Adipose tissue (tissue), 3 donors: ENCODE data around the gene TLR9. TPM values are rescaled to one million over a fixed set of nuclear protein-coding genes. Genes with fewer than 3 reads are reported as not detected.

Source experiments
- H3K27ac ChIP-seq: one replicate; pipeline ENCODE4 v1.5.1; 2013; ENCODE audit warnings: low read depth, low read length
- WGBS, 3 donors: extraction: QIAGEN DNeasy Blood & Tissue Kit; methylation state at CpG; one replicate each; pipeline ENCODE4 v1.1.7; 2013; 5-methylcytosine and 5-hydroxymethylcytosine counted together
- polyA plus RNA-seq, 3 donors: library from polyadenylated mRNA; stranded (reverse); fragments of 200-250 nt; gene quantifications; one replicate each; pipeline ENCODE4 v1.2.3, GENCODE V29; 2013
- donor health status: healthy with polysubstance abuse.
- donor health status: Bipolar disorder and iron deficiency.
- donor health status: healthy.

The TLR9 gene
- polyA plus RNA-seq, 3 donors: 0.08 to 0.22 (median 0.15) TPM

- WGBS, 3 donors: 58 to 77% (median 66%) methylated on average over 5 of the region's 5 CpGs
- no peak overlapping the region for H3K27ac ChIP-seq
Observed at GRCh38 chr3:52236424-52236886, 11.0 kb upstream of the TLR9 start.

DNA sequence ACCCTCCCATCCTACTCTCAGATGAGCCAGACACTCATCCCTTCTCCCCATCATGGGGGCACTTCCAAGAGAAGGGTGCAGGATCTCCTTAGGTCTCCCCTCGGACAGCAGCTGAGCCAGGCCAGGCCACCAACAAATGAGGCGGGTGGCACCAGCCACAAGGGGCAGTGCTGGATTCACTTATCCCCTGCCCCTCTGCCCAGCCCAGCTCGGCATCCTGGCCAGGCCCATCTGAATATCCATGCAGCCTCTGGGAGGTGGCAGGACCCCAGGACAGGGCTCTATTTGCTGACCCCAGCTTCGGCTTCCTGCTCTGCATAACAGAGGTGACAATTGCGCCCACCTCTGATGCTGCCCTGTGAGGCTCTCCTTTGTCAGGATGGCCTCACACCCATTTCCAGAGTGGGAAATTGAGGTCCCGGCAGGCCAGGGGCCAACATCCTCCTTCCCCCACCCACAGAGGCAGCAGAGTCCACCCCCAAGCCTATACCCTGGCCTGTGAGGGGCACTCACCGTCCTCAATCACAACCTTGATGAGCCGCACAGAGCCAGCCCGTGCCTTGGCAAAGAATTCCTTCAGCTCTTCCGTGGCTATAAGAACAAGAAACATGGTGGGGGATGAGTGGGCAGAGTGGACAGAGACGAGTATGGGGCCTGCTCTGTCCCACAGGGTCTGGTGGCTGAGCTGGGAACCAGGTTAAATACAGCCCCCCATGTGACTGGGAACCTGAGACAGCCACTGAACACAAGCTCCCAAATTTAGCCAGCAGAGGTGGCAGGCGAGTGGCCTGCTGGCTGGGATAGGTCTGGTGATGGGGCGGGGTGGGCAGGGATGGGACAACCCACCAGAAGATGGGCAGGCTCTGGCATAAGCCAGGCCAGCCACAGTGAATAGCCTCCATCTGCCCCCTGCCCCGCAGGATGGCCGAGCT lies 9.3 kb upstream of the TLR9 start:
- H3K27ac ChIP-seq: no peak overlapping the region
- WGBS, 3 donors: 87 to 91% (median 89%) methylated on average over 15 of the region's 15 CpGs

GRCh38 chr3:52233968-52234367 lies 8.5 kb upstream of the TLR9 start:
- 69 to 87% (median 69%) methylated on average over 3 of the region's 3 CpGs for WGBS, 3 donors

DNA sequence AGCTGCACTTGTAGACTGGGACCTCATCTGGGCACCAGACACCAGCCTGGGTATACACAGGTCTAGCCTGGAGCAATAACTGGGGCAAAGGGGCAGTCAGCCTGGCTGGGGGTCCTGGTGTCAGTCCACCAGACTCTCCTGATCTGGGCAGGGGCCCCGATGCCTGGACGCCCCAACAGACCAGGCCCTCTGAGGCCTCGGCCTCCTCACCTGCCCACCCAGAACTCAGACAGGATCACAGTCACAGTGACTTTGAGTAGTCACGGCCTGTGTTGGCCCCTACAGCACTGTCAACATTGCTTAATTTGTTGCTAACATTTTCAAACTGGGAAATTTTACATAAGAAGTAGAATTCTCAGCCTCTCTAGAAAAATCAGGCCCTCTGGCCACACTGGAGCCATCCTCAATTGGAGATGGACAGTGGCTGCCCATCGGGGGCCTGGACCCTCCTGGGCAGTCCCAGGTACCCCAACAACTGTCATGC lies 7.7 kb upstream of the TLR9 start:
- WGBS, 3 donors: 87 to 90% (median 89%) methylated on average over 5 of the region's 5 CpGs
- no peak overlapping the region for H3K27ac ChIP-seq

More at GRCh38 chr3:52233968-52234367, 8.5 kb upstream of the TLR9 start:
- no peak overlapping the region for H3K27ac ChIP-seq

DNA sequence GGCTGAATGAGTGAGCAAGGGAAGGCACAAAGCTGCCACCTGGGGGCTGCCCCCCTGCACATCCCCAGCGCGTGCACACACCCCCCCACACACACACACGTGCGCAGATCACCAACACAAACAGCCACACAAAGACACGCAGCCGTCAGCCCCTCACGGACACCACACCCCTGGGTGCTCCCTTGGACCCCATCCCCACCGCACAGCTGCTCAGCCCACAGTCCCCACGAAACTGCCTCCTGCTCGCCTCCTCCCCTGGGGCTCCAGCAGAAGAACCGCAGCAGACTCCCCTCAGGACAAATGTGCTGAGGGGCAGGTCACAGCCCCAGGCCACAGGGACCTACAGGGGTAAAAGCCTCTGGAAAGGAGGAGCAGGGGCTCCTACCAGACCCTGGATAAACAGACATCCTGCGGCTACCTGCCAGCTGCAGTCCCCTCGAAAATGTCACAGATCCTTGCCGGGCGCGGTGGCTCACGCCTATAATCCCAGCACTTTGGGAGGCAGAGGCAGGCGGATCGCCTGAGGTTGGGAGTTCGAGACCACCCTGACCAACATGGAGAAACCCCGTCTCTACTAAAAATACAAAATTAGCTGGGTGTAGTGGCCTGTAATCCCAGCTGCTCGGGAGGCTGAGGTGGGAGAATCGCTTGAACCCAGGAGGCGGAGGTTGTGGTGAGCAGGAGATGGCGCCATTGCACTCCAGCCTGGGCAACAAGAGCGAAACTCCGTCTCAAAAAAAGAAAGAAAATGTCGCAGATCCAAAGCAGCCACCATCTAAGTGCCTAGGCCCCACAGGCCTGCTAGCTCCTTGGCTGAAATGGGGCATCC lies 7.0 kb upstream of the TLR9 start:
- WGBS, 3 donors: 87 to 90% (median 89%) methylated on average over 26 to 28 of the region's 28 CpGs
- H3K27ac ChIP-seq: no peak overlapping the region

GRCh38 chr3:52231502-52232278 lies 6.2 kb upstream of the TLR9 start:
- H3K27ac ChIP-seq: no peak overlapping the region
- 70 to 71% (median 71%) methylated on average over 32 to 34 of the region's 34 CpGs for WGBS, 3 donors

- no peak overlapping the region for H3K27ac ChIP-seq
- WGBS, 3 donors: 87 to 94% (median 90%) methylated on average over 16 of the region's 16 CpGs
Observed at GRCh38 chr3:52230889-52231499, 5.5 kb upstream of the TLR9 start.

- no peak overlapping the region for H3K27ac ChIP-seq
- WGBS, 3 donors: 90 to 93% (median 93%) methylated on average over 6 of the region's 6 CpGs
Observed at GRCh38 chr3:52230461-52230860, 5.0 kb upstream of the TLR9 start.

DNA sequence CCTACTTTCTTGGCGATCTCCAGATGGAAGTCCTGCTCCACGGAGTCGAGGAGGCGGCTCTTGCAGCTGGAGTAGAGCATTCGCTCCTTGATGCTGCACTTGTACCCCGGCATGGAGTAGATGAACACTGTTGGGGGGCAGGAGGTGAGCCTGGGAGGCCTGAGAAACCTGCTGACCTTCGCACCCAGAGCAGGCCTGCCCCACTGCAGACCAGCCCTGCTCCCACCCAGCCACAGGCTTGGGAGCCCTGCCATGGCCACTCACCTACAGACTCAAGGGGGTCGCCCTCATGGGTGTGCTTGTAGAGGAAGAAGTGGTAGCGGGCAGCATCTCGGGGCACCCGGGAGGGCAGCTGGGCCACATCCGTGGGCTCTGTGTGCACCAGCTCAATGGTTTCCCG lies 4.2 kb upstream of the TLR9 start:
- no peak overlapping the region for H3K27ac ChIP-seq
- WGBS, 3 donors: 91 to 96% (median 95%) methylated on average over 13 of the region's 13 CpGs

- 91 to 92% (median 92%) methylated on average over 21 of the region's 21 CpGs for WGBS, 3 donors
- no peak overlapping the region for H3K27ac ChIP-seq
Observed at GRCh38 chr3:52228751-52229291, 3.4 kb upstream of the TLR9 start.

DNA sequence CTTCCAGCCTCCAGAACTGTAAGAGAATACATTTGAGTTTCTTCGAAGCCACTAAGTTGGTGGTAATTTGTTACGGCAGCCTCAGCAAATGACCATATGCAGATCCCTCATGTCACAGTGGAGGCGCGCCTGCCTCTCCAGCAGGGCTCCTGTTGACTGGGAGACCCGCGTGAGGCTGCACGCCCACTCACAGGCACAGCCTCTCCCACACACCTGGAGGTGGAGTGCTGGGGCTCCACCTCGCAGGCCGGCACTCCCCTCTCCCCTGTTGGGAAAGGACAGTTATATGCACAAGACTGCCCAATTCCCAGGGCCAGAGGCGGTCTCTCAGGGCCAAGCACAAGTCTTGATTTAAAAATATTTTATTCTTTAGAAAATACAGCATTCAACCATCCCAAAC lies 2.8 kb upstream of the TLR9 start:
- no peak overlapping the region for H3K27ac ChIP-seq
- WGBS, 3 donors: 80 to 86% (median 85%) methylated on average over 10 of the region's 10 CpGs

DNA sequence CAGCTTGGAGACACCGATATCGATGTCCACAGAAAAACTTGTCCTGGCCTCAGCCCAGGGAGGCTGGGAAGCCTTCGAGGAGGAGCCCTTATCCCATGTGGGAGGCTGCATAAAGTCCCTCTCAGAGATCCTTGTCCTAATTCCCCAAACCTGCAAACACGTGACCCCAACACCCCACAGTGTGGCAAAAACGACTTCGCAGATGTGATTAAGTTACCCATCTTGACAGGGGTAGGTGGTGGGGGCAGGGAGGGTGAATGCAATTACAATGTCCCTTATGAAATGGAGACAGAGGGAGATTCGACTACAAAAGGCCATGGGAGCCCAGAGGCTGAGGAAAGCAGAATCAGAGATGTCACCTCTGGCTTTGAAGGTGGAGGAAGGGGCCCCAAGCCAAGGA lies 2.3 kb upstream of the TLR9 start:
- 73 to 81% (median 79%) methylated on average over 7 of the region's 7 CpGs for WGBS, 3 donors
- H3K27ac ChIP-seq: no peak overlapping the region

DNA sequence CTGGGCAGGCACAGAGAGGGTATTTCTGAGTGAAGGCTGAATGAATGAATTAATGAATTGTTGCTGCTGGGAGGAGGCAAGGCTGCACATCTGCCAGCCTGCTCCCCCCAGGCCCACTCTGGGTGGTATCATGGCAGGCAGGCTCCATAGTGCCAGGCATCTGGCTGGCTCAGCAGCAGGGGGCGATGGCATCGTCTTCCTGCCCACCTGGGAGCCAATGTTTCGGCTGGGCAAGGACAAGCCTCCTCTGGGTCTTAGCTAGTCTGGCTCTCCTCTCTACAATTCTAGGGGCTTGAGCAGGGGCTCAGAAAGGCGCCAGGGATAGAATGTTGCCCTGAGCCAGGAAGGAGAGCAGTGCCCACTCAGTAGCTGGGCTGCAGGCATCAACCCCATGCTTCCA lies 1.7 kb upstream of the TLR9 start:
- H3K27ac ChIP-seq: no peak overlapping the region
- 75 to 92% (median 82%) methylated on average over 4 of the region's 4 CpGs for WGBS, 3 donors

DNA sequence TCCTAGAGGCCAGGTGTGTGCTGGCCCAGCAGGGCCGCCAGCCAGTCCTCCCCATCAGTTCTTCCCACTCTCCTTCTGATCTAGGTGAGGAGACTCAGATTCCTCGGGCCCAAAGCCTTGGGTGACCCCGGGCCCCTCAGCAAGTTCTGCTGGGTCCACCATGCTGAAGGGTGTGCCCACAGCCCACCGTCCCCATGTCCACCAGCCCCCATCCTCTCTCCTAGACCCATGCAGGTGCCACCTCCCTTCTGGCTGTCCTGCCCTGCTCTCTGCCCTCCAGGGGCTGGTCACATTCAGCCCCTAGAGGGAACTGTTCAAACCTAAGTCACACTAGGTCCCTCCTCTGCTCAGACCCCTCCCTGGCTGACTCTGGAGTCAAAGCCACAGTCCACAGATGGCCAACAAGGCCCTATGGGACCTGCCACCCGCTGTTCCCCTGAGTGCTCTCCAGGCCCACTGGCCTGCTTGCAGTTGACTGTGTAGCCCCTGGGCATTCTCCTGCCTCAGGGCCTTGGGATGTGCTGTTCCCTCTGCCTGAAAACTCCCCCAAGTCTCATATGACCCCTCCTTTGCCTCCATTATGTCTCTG lies 878 bp upstream of the TLR9 start:
- H3K27ac ChIP-seq: no peak overlapping the region
- 73 to 90% (median 74%) methylated on average over 5 of the region's 5 CpGs for WGBS, 3 donors

GRCh38 chr3:52223449-52224408 lies 1.7 kb downstream of the TLR9 start:
- WGBS, 3 donors: 93 to 96% (median 94%) methylated on average over 31 to 32 of the region's 32 CpGs
- H3K27ac ChIP-seq: no peak overlapping the region
